Testis (tissue), 2 donors: Measurements from ENCODE around the gene FST.

Experiments used
- CTCF ChIP-seq, 3 experiments: fragments of 450-650 bp in 2 of 3; fragments of 200-600 bp in 1 of 3; sonication (generic) in 1 of 3; IDR thresholded peaks; one replicate each; pipeline ENCODE4 v1.5.1; 2016 to 2019; ENCODE audit warnings: antibody characterized with exemption in 3 of 3, mild to moderate bottlenecking in 2 of 3, moderate library complexity in 1 of 3
- POLR2A ChIP-seq: fragments of 450-650 bp; IDR thresholded peaks from one replicate; pipeline ENCODE4 v1.6.1; 2017; ENCODE audit warnings: antibody characterized with exemption, mild to moderate bottlenecking, moderate library complexity

- TF ChIP-seq POLR2A (no peak), CTCF (IDR thresholded peaks at IDR 0.05) (no peak)
Measured at GRCh38 chr5:53464722-53465121, 15.7 kb upstream of the FST start.
